ENCODE data around the gene SERPINB11.
"Not testable (repeated sequence)": the region's sequence is repeated elsewhere in the genome, so short reads cannot be mapped to it uniquely, and the experiment has no call there.

SERPINB11 gene

DNA sequence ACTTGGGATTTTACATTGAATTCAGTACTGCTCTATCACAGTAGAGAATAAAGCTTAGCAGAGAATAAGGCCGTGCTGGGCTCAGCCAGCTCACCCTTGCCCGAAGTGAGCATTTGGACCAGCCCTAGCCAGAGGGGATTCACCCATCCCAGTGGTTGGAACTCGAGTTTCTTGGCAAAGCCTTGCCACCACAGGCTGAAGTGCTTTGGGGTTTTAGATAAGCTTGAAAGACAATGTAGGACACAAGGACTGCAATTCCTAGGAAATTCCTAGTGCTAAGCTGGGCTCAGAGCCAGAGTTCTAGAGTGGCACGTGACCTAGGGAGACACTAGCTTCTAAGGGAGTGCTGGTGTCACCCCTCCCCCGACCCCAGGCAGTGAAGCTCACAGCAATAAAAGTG is 28.0 kb downstream of the SERPINB11 start:
- DNase-seq = no peak

DNA sequence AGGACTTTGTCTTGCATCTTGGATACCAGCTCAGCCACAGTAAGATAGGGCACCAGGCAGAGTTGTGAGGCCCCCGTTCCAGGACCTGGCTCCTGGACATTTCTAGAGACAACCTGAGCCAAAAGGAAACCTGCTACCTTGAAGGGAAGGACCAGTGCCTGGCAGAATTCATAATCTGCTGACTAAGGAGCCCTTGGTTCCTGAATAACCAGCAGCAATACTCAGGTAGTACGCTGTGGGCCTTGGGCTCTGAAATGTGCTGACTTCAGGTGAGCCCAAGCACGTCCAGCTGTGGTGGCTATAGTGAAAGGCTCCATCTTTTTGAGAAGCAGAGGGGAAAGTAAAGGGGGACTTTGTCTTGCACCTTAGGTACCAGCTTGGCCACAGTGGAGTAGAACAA is 28.5 kb downstream of the SERPINB11 start:
- DNase-seq = no peak

DNA sequence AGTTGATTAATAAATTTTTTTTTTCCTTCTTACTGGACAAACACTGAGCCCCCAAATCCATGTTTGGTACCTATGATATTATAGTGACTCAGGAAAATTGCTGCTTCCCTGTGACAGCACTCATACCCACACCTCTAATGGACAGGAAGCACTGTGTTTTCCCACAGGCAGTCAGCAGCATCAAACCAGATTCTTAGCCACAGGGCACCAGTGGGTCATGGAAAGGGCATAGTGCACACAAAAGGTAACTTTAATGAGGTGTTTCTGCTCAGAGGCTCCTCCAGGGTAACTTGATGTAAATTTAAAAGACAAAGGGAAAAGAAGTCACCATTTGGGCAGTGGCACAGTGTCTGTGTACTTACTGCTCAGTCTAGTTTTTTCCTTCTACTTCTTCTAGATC is 34.1 kb downstream of the SERPINB11 start:
- DNase-seq = no peak

DNA sequence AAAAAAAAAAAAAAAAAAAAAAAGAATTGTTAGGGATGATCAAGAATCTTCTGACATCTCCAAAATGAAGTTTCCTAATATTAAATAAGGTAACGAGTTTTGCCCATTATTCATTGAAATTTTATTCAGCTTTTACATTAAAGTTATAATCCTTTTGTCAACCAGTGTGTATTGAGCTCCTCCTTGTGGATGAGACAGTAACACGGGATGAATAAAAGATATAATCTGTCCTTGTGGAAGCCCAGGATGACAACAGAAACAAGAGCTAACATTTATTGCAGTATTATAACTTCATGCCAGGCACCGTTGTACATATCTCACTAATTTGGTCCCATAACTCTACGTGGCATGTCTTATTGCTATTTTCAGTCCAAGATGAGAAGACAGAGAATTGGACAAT is 39.0 kb downstream of the SERPINB11 start:
- no peak for DNase-seq

DNA sequence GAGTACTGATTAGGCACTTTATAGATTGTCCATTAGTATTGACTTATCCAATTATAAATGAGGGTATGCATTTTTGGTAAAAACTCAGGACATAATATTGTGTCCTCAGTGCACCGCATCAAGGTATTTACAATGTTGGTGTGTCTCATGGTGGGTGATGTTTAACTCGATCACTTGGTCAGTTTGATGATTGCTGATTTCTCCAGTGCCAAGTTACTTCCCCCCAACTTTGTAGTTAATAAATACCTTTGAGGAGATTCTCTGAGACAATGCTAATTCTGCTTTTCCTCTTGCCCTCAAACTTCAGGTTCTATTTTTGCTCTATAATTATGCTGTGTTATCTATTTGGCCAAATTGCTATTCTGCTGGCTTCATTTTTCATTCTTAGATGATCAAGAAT is 44.2 kb downstream of the SERPINB11 start:
- no peak for DNase-seq

DNA sequence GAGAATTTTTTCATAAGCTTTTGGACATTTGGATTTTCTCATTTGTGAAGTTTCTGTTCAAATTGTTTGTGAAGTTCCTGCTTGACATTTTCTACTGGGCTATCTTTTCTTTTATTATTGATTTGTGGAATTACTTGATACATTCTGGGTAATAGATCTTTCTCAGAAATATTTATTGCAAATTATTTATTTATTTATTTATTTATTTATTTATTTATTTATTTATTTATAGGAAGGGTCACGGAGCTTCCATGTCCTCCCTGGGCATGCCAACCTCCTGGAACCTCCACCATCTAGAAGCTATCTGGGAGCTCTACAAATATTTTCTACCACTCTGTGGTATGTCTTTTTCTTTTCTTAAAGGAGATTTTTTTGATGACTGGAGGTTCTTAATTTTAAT is 46.7 kb downstream of the SERPINB11 start:
- DNase-seq = no peak

DNA sequence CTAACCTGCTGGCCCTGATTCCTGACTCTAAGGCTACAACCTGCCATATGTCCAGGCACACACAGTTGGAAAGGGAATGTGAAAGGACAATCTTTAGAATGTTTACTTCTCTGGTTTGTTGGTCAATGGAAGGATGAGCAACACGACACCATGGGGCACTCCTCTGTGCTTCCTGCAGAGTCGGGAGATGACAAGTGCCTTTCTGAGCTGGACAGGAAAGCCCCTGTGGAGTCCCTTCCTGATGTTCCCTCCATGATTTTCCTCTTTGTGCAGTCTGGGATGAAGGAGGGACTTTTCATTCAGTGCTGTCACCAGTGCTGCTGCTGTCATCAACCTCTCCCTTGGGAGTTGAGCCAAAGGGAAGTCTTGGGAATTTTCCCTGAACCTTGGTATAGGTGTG is 49.9 kb downstream of the SERPINB11 start:
- DNase-seq = no peak

DNA sequence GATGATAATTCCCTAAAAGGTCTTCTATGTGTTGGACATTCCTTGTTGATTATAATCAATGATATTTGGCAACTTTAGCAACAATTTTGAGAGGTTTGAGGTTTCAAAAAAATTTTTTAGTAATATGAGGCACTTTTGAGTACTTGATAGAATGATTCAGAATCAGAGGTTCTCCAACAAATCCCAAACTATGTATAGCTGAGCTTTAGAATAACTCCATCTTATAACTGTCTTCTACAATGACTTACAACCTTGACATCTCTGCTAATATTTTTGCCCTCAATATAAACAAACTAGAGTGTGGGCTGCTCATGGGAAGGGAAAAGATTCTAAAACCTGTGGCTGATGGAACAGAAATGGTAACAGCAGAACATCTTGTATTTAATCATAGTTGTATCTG is 50.9 kb downstream of the SERPINB11 start:
- no peak for DNase-seq

DNA sequence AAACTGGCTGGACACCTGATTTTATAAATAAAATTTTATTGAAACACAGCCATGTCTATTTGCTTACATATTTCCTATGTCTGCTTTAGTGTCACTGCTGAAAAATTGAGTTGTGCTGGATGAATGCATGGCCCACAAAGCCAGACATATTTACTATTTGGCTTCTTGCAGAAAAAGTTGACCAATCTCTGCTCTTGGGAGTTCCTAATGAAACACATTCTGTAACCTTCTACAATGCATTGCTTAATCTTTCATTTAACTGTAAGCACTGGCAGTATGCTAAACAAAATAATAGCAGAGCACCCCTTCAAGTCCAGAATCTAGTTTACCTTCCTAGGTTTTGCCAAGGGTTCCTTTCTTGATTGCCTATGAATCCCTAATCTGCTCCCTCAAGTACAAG is 54.8 kb downstream of the SERPINB11 start:
- DNase-seq = no peak

DNA sequence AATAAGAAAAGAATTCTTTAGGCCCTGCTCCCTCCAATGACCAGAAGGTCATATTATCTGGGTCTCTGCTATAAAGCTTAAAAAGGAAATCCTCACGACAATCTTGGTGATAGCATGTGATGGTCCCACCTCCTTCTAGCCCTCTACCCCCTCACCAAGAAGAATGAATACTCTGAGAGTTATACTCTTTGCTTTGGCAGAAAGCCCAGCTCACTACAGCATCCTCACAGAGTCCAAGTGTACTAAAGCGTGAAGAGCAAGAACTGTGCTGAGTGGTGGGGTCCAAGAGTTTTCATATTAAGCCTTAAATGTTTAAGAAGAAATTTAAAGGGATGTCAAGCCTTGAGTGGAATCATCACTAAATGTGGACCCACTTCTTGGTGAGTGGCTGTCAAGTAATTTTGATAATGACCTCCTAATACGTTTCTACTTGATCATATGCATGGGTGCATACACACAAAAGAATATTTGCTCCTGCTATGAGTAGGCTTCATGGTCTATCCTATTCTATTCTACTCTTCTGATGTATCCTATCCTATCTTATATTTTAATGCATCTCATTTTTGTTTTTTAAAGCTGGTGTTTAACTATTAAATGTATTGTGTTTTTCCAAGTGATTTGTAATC is 56.0 kb downstream of the SERPINB11 start:
- no peak for DNase-seq

DNA sequence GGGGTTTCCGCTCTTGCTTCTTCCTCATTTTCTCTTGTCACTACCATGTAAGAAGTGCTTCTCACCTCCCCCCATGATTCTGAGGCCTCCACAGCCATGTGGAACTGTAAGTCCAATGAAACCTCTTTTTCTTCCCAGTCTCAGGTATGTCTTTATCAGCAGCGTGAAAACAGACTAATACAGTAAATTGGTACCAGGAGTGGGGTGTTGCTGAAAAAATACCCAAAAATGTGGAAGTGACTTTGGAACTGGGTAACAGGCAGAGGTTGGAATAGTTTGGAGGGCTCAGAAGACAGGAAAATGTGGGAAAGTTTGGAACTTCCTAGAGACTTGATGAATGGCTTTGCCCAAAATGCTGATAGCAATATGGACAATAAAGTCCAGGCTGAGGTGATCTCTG is 57.0 kb downstream of the SERPINB11 start:
- not testable (repeated sequence) for DNase-seq

DNA sequence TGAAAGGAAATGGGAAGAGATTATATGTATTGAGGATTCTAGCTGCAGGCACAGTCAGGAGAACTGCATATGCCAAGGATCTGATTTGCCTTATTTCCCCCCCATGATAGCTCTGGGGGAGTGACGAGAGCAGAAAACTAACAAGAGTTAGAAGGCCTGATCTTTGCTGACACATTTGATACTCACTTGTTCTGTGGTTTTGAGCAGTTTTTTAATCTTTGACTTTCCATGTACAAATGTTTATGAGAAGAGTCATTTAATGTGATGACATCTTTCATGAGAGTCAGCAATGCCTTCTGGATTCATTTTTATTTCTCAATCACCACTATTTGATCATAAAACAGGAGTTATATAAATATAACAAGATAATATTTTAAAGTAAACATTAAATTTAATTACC is 59.8 kb downstream of the SERPINB11 start:
- no peak for DNase-seq

DNA sequence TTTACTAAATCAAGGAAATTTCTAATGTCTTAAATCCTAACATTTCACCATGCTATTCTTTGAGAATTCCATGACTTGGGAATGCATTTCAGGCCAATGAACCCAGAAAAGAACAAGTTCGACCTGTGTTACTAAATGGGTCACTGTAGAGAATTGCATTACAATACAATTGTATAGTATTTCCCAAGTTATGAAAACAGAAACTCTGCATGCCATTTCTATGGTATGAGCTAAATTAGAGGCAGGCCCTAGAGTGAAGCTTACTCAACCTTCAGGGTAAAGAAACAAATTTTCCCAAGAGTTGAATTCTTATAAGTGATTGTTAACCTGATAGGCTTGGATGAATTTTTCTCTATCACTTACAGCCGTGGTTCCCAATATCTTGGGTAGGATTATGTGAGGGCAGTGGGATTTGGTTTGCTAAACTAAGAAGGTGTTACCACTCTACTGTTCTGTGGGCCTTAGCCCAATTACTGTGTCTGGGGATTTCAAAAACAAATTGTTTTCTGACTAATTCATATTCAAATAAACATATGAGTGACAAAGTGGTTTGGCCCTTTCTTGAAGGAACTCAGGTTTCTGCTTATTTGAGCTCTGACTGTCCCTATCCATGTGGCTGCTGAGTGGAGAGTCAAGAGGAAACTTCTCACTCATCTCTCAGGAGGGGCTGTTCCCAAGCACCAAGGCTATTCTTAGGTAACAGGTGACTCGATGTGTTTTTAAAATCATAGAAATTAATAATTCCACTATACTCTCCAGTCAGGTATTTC is 61.3 kb downstream of the SERPINB11 start:
- no peak for DNase-seq

DNA sequence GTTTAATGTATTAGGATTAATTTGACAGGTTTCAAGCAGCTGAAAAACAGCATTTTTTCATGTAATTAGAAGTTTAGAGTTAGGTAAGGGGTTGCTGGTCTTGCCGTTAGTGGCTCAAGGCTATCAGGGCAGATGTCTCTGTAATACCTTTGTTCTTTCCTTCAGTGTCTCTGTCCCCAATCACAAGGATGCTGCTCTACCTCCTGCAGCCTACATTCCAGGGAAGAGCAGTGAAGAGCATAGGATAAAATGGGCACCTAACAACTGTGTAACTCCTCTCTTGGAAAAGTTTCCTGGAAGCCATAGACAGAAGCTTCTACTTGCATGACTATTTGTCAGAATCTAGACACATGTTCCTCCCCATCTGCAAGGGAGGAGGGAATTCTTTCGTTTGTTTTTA is 63.1 kb downstream of the SERPINB11 start:
- no peak for DNase-seq
